Sigmoid colon (tissue), 7 donors: ENCODE data around the gene GDPD5. TPM values are rescaled to one million over a fixed set of nuclear protein-coding genes. Genes with fewer than 3 reads are reported as not detected.

Experiments
- DNase-seq: peaks from one replicate; pipeline ENCODE4 v3.0.0-alpha.2; 2019
- H3K27ac ChIP-seq, 4 donors: fragments of 200-600 bp; sonication (generic); one replicate each; pipeline ENCODE4 v1.5.1; 2016 to 2019; ENCODE audit warnings: mild to moderate bottlenecking in 1 of 4
- H3K27me3 ChIP-seq, 3 donors: fragments of 200-600 bp; sonication (generic); one replicate each; pipeline ENCODE4 v1.5.1; 2019; ENCODE audit warnings: mild to moderate bottlenecking in 1 of 3
- H3K36me3 ChIP-seq, 4 donors: fragments of 200-600 bp; sonication (generic); one replicate each; pipeline ENCODE4 v1.5.1; 2016 to 2019
- H3K4me1 ChIP-seq, 4 donors: fragments of 200-600 bp; sonication (generic); one replicate each; pipeline ENCODE4 v1.5.1; 2017 to 2019
- H3K4me3 ChIP-seq, 4 donors: fragments of 200-600 bp; sonication (generic); one replicate each; pipeline ENCODE4 v1.5.1; 2017 to 2019; ENCODE audit warnings: mild to moderate bottlenecking in 2 of 4, moderate library complexity in 1 of 4
- H3K9me3 ChIP-seq, 4 donors: fragments of 200-600 bp in 3 of 4; sonication (generic) in 3 of 4; one replicate each; pipeline versions ENCODE4 v1.5.1 to v1.6.1; 2013 to 2019
- CTCF ChIP-seq, 4 experiments: fragments of 450-650 bp in 3 of 4; fragments of 200-600 bp in 1 of 4; IDR thresholded peaks; one replicate each; pipeline ENCODE4 v1.5.1; 2016 to 2019; ENCODE audit warnings: antibody characterized with exemption in 4 of 4, mild to moderate bottlenecking in 3 of 4, moderate library complexity in 2 of 4
- EP300 ChIP-seq, 4 donors: sonication (generic); formaldehyde crosslinking; IDR thresholded peaks; one replicate each; pipeline ENCODE4 v1.6.1; 2017; ENCODE audit warnings: antibody characterized with exemption in 4 of 4
- POLR2A ChIP-seq, 2 donors: fragments of 450-650 bp; IDR thresholded peaks; one replicate each; pipeline ENCODE4 v1.6.1; 2016; ENCODE audit warnings: antibody characterized with exemption in 2 of 2, mild to moderate bottlenecking in 2 of 2, moderate library complexity in 2 of 2
- POLR2AphosphoS5 ChIP-seq, 4 donors: sonication (generic); formaldehyde crosslinking; IDR thresholded peaks; one replicate each; pipeline ENCODE4 v1.6.1; 2017; ENCODE audit warnings: antibody characterized with exemption in 4 of 4
- WGBS, 2 donors: extraction: QIAGEN DNeasy Blood & Tissue Kit; methylation state at CpG; one replicate each; pipeline ENCODE4 v1.1.7; 2013; 5-methylcytosine and 5-hydroxymethylcytosine counted together
- intact Hi-C: fragments of 100-400 bp; cut with DNase I; formaldehyde crosslinking; loops from one replicate; pipeline ENCODE4 v1.15.1; 2023
- polyA plus RNA-seq, 3 donors: library from polyadenylated mRNA; stranded (reverse); fragments of 200-250 nt; gene quantifications; one replicate each; pipeline ENCODE4 v1.2.3, GENCODE V29; 2013
- total RNA-seq, 4 donors: library from RNA; depleted of rRNA; stranded (reverse); fragments of >200 nt; gene quantifications; one replicate each; pipeline ENCODE4 v1.1.0, GENCODE V29; 2016
- donor health status: healthy with polysubstance abuse.
- donor health status: Bipolar disorder and iron deficiency.
- donor health status: healthy.

The GDPD5 gene
- total and polyA plus RNA-seq, 7 donors: 2.4 to 8.1 (median 5.8) TPM; not detected in 1

- 94% methylated on average over 8 of the region's 8 CpGs for WGBS, 2 donors
- no peaks in the 10 kb centered on the region for H3K27me3 ChIP-seq
- no peak overlapping the region for H3K4me3 ChIP-seq
- no peak for TF ChIP-seq CTCF (IDR thresholded peaks at IDR 0.05)
- no peak overlapping the region for H3K27ac ChIP-seq
- no peaks in the 10 kb centered on the region for H3K36me3 ChIP-seq
- H3K4me1 ChIP-seq: peaks cover 0 to 17% (median 11%) of the 10 kb centered on the region in 4 donors
- H3K9me3 ChIP-seq: no peaks in the 10 kb centered on the region
- intact Hi-C loops: loop anchor here (5.0 kb wide), 2 partner anchors 119 to 219 kb away; partner anchors contain the start of genes DGAT2 and MAP6
- DNase-seq: no peak
Observed at GRCh38 chr11:75548595-75549272, 23.0 kb upstream of the GDPD5 start.

DNA sequence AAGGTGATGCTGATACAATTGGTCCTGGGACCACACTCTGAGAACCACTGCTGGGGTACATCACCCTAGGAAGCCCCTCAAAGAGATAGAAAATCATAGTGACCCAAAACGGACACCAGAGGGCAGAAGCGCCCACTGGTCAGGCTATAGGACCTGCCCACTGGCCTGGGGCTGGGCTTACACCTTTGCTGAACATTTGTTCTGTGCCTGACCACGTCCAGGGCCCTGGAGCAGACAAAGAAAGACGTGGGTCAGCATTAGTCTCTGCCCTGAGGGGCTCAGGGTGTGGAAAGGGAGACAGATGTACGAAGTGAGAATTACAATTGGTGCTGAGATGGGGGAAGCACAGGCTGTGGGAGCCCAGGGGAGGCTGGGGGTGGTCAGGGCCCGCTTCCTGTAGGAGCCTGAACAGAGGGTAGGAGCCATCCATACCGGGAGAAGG is 21.9 kb upstream of the GDPD5 start:
- H3K36me3 ChIP-seq: no peaks in the 10 kb centered on the region
- WGBS, 2 donors: 25% methylated on average over 7 of the region's 7 CpGs
- peak; percentile 89 for DNase-seq
- peaks cover 0 to 8% (median 6%) of the 10 kb centered on the region in 4 donors for H3K4me1 ChIP-seq
- no peaks in the 10 kb centered on the region for H3K9me3 ChIP-seq
- H3K27ac ChIP-seq: peak overlapping the region in 2 of 4 donors; percentile 9 to 47
- intact Hi-C loops: loop anchor here (1.0 to 5.0 kb wide), 4 partner anchors 30 to 220 kb away; partner anchors contain the start of genes DGAT2 and MAP6
- TF ChIP-seq EP300 (IDR thresholded peaks at IDR 0.05): no peak
- no peak for TF ChIP-seq POLR2A (IDR thresholded peaks at IDR 0.05)
- TF ChIP-seq POLR2AphosphoS5 (IDR thresholded peaks at IDR 0.05): no peak
- peak; percentile 84 to 91 (median 86) for TF ChIP-seq CTCF (IDR thresholded peaks at IDR 0.05)
- no peak overlapping the region for H3K4me3 ChIP-seq
- no peaks in the 10 kb centered on the region for H3K27me3 ChIP-seq

DNA sequence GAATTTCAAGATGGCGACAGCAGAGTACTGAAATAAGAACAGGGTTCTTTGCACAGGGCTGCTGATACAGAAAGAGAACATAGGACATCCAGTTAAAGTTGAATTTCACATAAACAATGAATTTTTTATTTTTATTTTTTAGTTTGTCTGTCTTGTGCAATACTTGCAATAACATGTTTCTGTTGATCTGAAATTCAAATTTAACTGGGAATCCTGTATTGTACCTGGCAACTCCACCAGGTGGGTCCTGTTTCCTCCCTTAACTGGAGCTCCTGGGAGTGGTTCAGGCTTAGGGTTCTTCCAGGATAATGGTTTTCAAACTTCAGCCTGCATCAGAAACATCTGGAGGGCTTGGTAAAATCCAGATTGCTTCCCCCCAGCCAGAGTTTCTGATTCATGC is 21.4 kb upstream of the GDPD5 start:
- intact Hi-C loops: loop anchor here (1.0 to 5.0 kb wide), 4 partner anchors 30 to 220 kb away; partner anchors contain the start of genes DGAT2 and MAP6
- Histone ChIP-seq H3K27me3 (no peaks in the 10 kb centered on the region), H3K27ac (no peak overlapping the region), H3K4me3 (no peak overlapping the region), H3K36me3 (no peaks in the 10 kb centered on the region), H3K9me3 (no peaks in the 10 kb centered on the region), H3K4me1 (peaks cover 0 to 8% (median 6%) of the 10 kb centered on the region in 4 donors)
- whole genome bisulfite sequencing, 2 donors: 90 to 96% methylated on average over 1 of the region's 1 CpG
- no peak for TF ChIP-seq CTCF (IDR thresholded peaks at IDR 0.05)
- DNase-seq: no peak

GRCh38 chr11:75543806-75544205 is 18.1 kb upstream of the GDPD5 start:
- H3K27ac ChIP-seq: no peak overlapping the region
- TF ChIP-seq POLR2A (IDR thresholded peaks at IDR 0.05) (no peak), EP300 (IDR thresholded peaks at IDR 0.05) (no peak), POLR2AphosphoS5 (IDR thresholded peaks at IDR 0.05) (no peak), CTCF (IDR thresholded peaks at IDR 0.05) (no peak)
- no peaks in the 10 kb centered on the region for H3K36me3 ChIP-seq
- peaks cover 0 to 8% (median 6%) of the 10 kb centered on the region in 4 donors for H3K4me1 ChIP-seq
- no peaks in the 10 kb centered on the region for H3K27me3 ChIP-seq
- H3K4me3 ChIP-seq: no peak overlapping the region
- WGBS, 2 donors: 52 to 87% methylated on average over 6 of the region's 6 CpGs
- no peak for DNase-seq
- no peaks in the 10 kb centered on the region for H3K9me3 ChIP-seq
- intact Hi-C loops: no loop called here

DNA sequence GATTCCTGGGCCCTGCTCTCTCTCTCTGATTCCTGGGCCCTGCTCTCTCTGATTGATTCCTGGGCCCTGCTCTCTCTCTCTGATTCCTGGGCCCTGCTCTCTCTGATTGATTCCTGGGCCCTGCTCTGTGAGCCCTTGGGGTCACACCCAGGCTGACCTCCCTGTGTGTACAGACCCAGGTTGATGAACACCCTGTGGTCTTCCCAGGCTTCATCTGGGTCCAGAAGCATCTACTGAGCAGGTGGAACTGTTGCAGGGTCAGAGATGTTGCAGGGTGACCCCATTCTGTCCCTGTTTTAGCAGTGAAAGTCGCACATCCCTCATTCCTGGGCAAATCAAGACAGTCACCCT is 16.3 kb upstream of the GDPD5 start:
- no peak overlapping the region for H3K27ac ChIP-seq
- WGBS, 2 donors: 84 to 92% methylated on average over 1 of the region's 1 CpG
- intact Hi-C loops: no loop called here
- H3K27me3 ChIP-seq: no peaks in the 10 kb centered on the region
- H3K36me3 ChIP-seq: no peaks in the 10 kb centered on the region
- no peak for DNase-seq
- no peaks in the 10 kb centered on the region for H3K4me1 ChIP-seq
- H3K4me3 ChIP-seq: no peak overlapping the region
- no peaks in the 10 kb centered on the region for H3K9me3 ChIP-seq
- TF ChIP-seq POLR2AphosphoS5 (IDR thresholded peaks at IDR 0.05): no peak
- TF ChIP-seq POLR2A (IDR thresholded peaks at IDR 0.05): no peak
- no peak for TF ChIP-seq EP300 (IDR thresholded peaks at IDR 0.05)
- TF ChIP-seq CTCF (IDR thresholded peaks at IDR 0.05): no peak
